ENCODE measurements around the gene WNT3A.

GRCh38 chr1:228076796-228077430 is 70.1 kb downstream of the WNT3A start:
- TF ChIP-seq, protein P1, sequence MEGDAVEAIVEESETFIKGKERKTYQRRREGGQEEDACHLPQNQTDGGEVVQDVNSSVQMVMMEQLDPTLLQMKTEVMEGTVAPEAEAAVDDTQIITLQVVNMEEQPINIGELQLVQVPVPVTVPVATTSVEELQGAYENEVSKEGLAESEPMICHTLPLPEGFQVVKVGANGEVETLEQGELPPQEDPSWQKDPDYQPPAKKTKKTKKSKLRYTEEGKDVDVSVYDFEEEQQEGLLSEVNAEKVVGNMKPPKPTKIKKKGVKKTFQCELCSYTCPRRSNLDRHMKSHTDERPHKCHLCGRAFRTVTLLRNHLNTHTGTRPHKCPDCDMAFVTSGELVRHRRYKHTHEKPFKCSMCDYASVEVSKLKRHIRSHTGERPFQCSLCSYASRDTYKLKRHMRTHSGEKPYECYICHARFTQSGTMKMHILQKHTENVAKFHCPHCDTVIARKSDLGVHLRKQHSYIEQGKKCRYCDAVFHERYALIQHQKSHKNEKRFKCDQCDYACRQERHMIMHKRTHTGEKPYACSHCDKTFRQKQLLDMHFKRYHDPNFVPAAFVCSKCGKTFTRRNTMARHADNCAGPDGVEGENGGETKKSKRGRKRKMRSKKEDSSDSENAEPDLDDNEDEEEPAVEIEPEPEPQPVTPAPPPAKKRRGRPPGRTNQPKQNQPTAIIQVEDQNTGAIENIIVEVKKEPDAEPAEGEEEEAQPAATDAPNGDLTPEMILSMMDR (optimal IDR thresholded peaks at IDR 0.05 in 1 of 3, IDR thresholded peaks at IDR 0.05 in 1 of 3, conservative IDR thresholded peaks at IDR 0.05 in 1 of 3; ENCODE audit: extremely low read depth in 1 of 3, insufficient read depth in 2 of 3, low read length in 3 of 3): no peak
- no peak for TF ChIP-seq EZH2 (IDR thresholded peaks at IDR 0.05; ENCODE audit: low read length)

Data from keratinocyte (primary cell).